ENCODE data around the gene AMFR. TPM values are rescaled to one million over a fixed set of nuclear protein-coding genes. Genes with fewer than 3 reads are reported as not detected.

Gene AMFR
- total RNA-seq, 1 experiment from 2014 or later, result 25.6 TPM

DNA sequence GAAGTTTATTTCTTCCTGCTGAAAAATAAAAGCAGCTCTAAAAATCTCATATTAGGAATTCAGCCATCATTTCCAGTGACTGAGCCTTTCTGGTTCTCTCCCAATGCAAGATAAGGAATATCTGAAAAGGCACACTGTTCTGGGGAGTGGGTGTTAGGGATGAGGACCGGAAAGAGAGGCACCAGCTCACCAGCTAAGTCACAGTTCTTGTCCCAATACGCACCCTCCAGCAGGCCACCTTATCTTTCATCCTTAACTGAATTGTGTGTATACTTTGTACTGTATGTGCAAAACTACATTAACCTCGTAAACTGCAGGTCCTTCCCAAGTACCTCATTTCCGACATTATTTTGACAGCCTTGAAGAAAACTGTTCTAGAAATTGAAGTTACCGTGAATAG lies 11.0 kb downstream of the AMFR start:
- H3K27ac Mint-ChIP-seq, result no peak overlapping the region
- H3K79me2 ChIP-seq (ENCODE audit: insufficient read depth, low read length), result no peaks in the 10 kb centered on the region; the same call in 1 of the 2 replicates

More for the DNA sequence above, 11.0 kb downstream of the AMFR start:
- no peak overlapping the region for H4K91ac ChIP-seq (ENCODE audit: insufficient read length, low read depth, low read length)
- H2BK20ac ChIP-seq (ENCODE audit: low read depth, low read length, poor library complexity, severe bottlenecking), result no peak overlapping the region
- H2BK5ac ChIP-seq (ENCODE audit: insufficient read length, low read length), result no peak overlapping the region
- H3K79me1 ChIP-seq (ENCODE audit: insufficient read depth, low read depth, low read length, poor library complexity, severe bottlenecking), result no peaks in the 10 kb centered on the region
- no CpG with 5 or more reads among the region's 5 CpGs for WGBS (ENCODE audit: extremely low coverage, insufficient read length, low lambda C conversion rate)
- H3K23me2 ChIP-seq (ENCODE audit: insufficient read length, low read depth, low read length, poor library complexity, severe bottlenecking), result no peaks in the 10 kb centered on the region
- H2BK15ac ChIP-seq (ENCODE audit: low read depth, low read length), result no peak overlapping the region
- H3K23ac ChIP-seq (ENCODE audit: insufficient read length, low read depth, low read length), result no peak overlapping the region
- no peak overlapping the region for H3K4ac ChIP-seq (ENCODE audit: low read depth, low read length)
- no peak overlapping the region for H2BK120ac ChIP-seq (ENCODE audit: low read depth, low read length, poor library complexity, severe bottlenecking)
- TF ChIP-seq, protein P1, sequence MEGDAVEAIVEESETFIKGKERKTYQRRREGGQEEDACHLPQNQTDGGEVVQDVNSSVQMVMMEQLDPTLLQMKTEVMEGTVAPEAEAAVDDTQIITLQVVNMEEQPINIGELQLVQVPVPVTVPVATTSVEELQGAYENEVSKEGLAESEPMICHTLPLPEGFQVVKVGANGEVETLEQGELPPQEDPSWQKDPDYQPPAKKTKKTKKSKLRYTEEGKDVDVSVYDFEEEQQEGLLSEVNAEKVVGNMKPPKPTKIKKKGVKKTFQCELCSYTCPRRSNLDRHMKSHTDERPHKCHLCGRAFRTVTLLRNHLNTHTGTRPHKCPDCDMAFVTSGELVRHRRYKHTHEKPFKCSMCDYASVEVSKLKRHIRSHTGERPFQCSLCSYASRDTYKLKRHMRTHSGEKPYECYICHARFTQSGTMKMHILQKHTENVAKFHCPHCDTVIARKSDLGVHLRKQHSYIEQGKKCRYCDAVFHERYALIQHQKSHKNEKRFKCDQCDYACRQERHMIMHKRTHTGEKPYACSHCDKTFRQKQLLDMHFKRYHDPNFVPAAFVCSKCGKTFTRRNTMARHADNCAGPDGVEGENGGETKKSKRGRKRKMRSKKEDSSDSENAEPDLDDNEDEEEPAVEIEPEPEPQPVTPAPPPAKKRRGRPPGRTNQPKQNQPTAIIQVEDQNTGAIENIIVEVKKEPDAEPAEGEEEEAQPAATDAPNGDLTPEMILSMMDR (conservative IDR thresholded peaks at IDR 0.05), result no peak
- H3K27ac ChIP-seq (ENCODE audit: insufficient read length, low read depth, low read length), result no peak overlapping the region
- no peaks in the 10 kb centered on the region for H3K27me3 ChIP-seq (ENCODE audit: insufficient read depth, low read length)
- H3K4me1 Mint-ChIP-seq, result peaks cover 11 to 19% of the 10 kb centered on the region in 2 experiments
- no peak overlapping the region for H3T11ph ChIP-seq (ENCODE audit: low read length)
- no peak overlapping the region for H4K5ac ChIP-seq (ENCODE audit: insufficient read length, low read depth, low read length)
- no peaks in the 10 kb centered on the region for H3K9me3 Mint-ChIP-seq
- no peak overlapping the region for H3K18ac ChIP-seq (ENCODE audit: insufficient read length, low read depth, low read length)
- no peaks in the 10 kb centered on the region for H3K9me3 ChIP-seq (ENCODE audit: control insufficient read depth, low read depth, low read length)
- no peak overlapping the region for H2AFZ ChIP-seq (ENCODE audit: low read length)
- peaks cover 3% of the 10 kb centered on the region; the same call in 1 of the 2 replicates for H3K4me1 ChIP-seq (ENCODE audit: insufficient read depth, low read length)
- no peak overlapping the region for H2AK5ac ChIP-seq (ENCODE audit: insufficient read length, low read length)
- H3K4me2 ChIP-seq (ENCODE audit: insufficient read depth, insufficient read length, low read length), result no peak overlapping the region
- no peak overlapping the region for H3K56ac ChIP-seq (ENCODE audit: insufficient read length, low read depth, low read length)
- no peak for DNase-seq
- no peak overlapping the region for H3K9ac ChIP-seq (ENCODE audit: extremely low read depth, insufficient read length, low read length)
- no peak overlapping the region for H3K4me3 Mint-ChIP-seq
- no peaks in the 10 kb centered on the region; the same call in 1 of the 2 replicates for H3K27me3 Mint-ChIP-seq (ENCODE audit: low read depth)
- no peaks in the 10 kb centered on the region for H4K20me1 ChIP-seq (ENCODE audit: control insufficient read depth, insufficient read depth, insufficient read length)
- no peak overlapping the region for H2BK12ac ChIP-seq (ENCODE audit: insufficient read length, low read depth, low read length)
- H4K8ac ChIP-seq (replicated peaks; ENCODE audit: insufficient read length, low read depth, low read length), result no peak overlapping the region
- H3K14ac ChIP-seq (ENCODE audit: insufficient read depth, low read length), result no peak overlapping the region
- peaks cover 8 to 21% (median 18%) of the 10 kb centered on the region in 3 experiments for H3K36me3 Mint-ChIP-seq (ENCODE audit: insufficient read depth in 1 of 3, low read depth in 3 of 3)
